MCF 10A (cell line): ENCODE data around the gene DPEP2. TPM values are rescaled to one million over a fixed set of nuclear protein-coding genes. Genes with fewer than 3 reads are reported as not detected.

Experiments used
- BruUV-seq: library from RNA; stranded (reverse); fragments of 400-500 nt; replicated peaks from 2 replicates; lab custom pipeline; 2021; lab: Mats Ljungman, UMichigan
- CTCF ChIA-PET: fragments of 300-600 bp; sonication (Branson Sonifier 250); formaldehyde crosslinking; extraction: SDS; loops from one replicate; lab custom pipeline; 2021; ENCODE audit warnings: antibody characterized with exemption, inconsistent platforms; lab: Yijun Ruan, JAX
- POLR2A ChIA-PET: fragments of 300-600, 350-650 bp; sonication (Branson Sonifier 250); formaldehyde crosslinking; extraction: SDS; loops from one replicate; lab custom pipeline; 2020; ENCODE audit warnings: antibody characterized with exemption, inconsistent platforms; lab: Yijun Ruan, JAX
- DNase-seq: peaks from one replicate; pipeline ENCODE4 v3.0.0-alpha.2; 2018; ENCODE audit not compliant: unreplicated experiment
- H3K27ac Mint-ChIP-seq: one replicate; pipeline ENCODE4 v1.8.0; 2022; ENCODE audit warnings: mild to moderate bottlenecking, low read depth, mixed read lengths; ENCODE audit not compliant: unreplicated experiment
- H3K27me3 Mint-ChIP-seq: one replicate; pipeline ENCODE4 v1.8.0; 2022; ENCODE audit warnings: mixed read lengths; ENCODE audit not compliant: insufficient read depth, unreplicated experiment
- H3K36me3 Mint-ChIP-seq: one replicate; pipeline ENCODE4 v1.8.0; 2022; ENCODE audit warnings: mild to moderate bottlenecking, moderate library complexity, mixed read lengths; ENCODE audit not compliant: insufficient read depth, unreplicated experiment
- H3K4me1 Mint-ChIP-seq: one replicate; pipeline ENCODE4 v1.8.0; 2022; ENCODE audit warnings: mixed read lengths; ENCODE audit not compliant: insufficient read depth, unreplicated experiment
- H3K4me3 Mint-ChIP-seq: one replicate; pipeline ENCODE4 v1.8.0; 2022; ENCODE audit warnings: mild to moderate bottlenecking, moderate library complexity, mixed read lengths; ENCODE audit not compliant: unreplicated experiment
- H3K9me3 Mint-ChIP-seq: one replicate; pipeline ENCODE4 v1.8.0; 2022; ENCODE audit warnings: mixed read lengths; ENCODE audit not compliant: unreplicated experiment
- intact Hi-C: fragments of 100-400 bp; cut with micrococcal nuclease; formaldehyde crosslinking; loops from 2 replicates; pipeline ENCODE4 v1.14.1; 2022
- total RNA-seq: library from RNA; stranded (reverse); gene quantifications from 2 replicates; pipeline ENCODE4 v1.2.3, GENCODE V29; 2022
- TF ChIP-seq, protein P1 (sequence below): fragments of 200-600 bp; IDR thresholded peaks from one replicate; pipeline ENCODE4 v1.8.0; 2022; ENCODE audit warnings: antibody characterized with exemption, mild to moderate bottlenecking; ENCODE audit not compliant: unreplicated experiment

Gene DPEP2
- total RNA-seq, 1 experiment from 2014 or later: not detected

DNA sequence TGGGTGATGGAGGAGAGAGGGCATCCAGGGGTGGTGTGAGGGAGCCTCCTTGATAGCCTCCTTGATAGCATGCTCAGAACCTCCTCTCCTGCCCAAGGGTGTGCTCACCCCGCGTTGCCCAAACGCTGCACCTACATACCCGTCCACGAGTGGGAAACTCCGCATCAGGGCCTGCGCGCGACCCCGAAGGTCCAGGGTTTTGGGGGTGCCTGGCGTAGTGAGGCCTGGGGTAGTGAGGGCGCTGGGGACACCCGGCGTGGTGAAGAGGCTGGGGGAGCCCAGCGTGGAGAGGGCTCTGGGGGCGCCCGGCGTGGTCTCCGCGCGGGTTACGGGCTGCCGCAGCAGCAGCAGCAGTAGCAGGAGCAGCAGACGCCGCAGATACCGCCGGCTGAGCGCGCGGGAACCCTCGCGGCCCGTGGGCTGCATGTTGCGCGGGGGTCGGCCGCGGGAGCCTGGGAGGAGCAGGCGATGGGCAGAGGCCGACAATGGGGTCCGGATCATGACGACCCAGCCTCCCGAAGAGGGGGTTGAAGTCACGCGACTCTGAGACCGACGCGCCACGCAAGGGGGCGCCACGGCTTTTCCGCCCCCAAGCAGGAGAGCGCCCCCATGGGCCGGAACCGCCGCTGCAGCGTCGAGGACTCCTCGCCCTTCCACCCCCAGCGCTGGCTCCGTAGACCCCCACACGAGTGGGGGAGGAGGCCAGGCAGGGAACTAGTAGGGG, 19.2 kb downstream of the DPEP2 start, which contains the start of gene DPEP3:
Gene DPEP3 (minus strand): TSS at position 545 of the 724 bp plus-strand sequence. CDS start 119 bp downstream, at position 426.
- H3K27me3 Mint-ChIP-seq: no peaks in the 10 kb centered on the region
- no peak within 1 kb of the TSS for H3K27ac Mint-ChIP-seq
- DNase-seq: no peak
- TF ChIP-seq, protein P1, sequence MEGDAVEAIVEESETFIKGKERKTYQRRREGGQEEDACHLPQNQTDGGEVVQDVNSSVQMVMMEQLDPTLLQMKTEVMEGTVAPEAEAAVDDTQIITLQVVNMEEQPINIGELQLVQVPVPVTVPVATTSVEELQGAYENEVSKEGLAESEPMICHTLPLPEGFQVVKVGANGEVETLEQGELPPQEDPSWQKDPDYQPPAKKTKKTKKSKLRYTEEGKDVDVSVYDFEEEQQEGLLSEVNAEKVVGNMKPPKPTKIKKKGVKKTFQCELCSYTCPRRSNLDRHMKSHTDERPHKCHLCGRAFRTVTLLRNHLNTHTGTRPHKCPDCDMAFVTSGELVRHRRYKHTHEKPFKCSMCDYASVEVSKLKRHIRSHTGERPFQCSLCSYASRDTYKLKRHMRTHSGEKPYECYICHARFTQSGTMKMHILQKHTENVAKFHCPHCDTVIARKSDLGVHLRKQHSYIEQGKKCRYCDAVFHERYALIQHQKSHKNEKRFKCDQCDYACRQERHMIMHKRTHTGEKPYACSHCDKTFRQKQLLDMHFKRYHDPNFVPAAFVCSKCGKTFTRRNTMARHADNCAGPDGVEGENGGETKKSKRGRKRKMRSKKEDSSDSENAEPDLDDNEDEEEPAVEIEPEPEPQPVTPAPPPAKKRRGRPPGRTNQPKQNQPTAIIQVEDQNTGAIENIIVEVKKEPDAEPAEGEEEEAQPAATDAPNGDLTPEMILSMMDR: no peak
- H3K4me3 Mint-ChIP-seq: no peak within 1 kb of the TSS
- H3K9me3 Mint-ChIP-seq: no peaks in the 10 kb centered on the region
- no peaks in the 10 kb centered on the region for H3K36me3 Mint-ChIP-seq
- H3K4me1 Mint-ChIP-seq: peaks cover 6% of the 10 kb centered on the region
- intact Hi-C loops: no loop called here
- BruUV-seq: no TSS peak
- ChIA-PET POLR2A (no interaction called here), CTCF (no interaction called here)

DNA sequence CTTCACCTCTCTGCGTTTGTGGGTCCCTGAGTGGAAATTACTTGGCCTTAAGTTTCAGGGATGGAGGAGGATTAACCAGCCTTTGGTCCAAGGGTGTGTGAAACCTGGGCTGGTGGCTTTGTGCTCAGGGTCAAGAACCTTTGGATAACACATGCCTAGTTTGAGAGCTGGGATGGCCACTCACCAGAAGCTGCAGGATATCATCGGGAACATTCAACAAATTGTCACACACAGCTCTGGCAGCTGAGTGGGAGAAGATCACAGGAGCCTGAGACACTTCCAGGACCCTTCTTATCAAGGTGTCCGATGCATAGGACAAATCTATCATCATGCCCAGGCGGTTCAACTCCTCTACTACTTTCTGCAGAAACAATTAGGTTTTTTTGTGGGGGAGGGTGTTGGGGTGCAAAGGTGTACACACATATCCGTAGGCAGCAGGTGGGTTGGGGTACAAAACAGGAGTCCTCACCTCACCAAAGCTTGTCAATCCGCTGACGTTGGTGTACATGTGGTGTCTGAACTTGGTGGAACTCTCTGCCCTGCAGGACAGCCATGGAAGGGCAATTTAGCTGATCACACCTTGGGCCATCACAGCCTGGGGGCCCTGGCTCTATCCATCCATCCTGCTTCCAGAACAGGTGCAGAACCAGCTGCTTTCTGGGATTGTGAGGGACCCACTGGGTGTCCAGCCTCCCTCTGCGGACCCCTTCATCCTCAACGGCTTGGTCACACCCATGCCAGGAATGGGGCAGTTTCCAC, 21.6 kb downstream of the DPEP2 start:
- no peaks in the 10 kb centered on the region for H3K36me3 Mint-ChIP-seq
- intact Hi-C loops: no loop called here
- BruUV-seq: no TSS peak
- H3K4me1 Mint-ChIP-seq: no peaks in the 10 kb centered on the region
- TF ChIP-seq, protein P1: no peak
- H3K9me3 Mint-ChIP-seq: no peaks in the 10 kb centered on the region
- H3K4me3 Mint-ChIP-seq: no peak overlapping the region
- ChIA-PET CTCF (interaction anchor here (1.1 kb wide), 2 partner anchors 16 to 18 kb away, joined by 3 read pairs; no protein-coding TSS in a partner anchor), POLR2A (interaction anchor here (0.8 kb wide), 1 partner anchor 11 kb away, joined by 3 read pairs; no protein-coding TSS in a partner anchor)
- no peak for DNase-seq
- H3K27ac Mint-ChIP-seq: no peak overlapping the region
- no peaks in the 10 kb centered on the region for H3K27me3 Mint-ChIP-seq

DNA sequence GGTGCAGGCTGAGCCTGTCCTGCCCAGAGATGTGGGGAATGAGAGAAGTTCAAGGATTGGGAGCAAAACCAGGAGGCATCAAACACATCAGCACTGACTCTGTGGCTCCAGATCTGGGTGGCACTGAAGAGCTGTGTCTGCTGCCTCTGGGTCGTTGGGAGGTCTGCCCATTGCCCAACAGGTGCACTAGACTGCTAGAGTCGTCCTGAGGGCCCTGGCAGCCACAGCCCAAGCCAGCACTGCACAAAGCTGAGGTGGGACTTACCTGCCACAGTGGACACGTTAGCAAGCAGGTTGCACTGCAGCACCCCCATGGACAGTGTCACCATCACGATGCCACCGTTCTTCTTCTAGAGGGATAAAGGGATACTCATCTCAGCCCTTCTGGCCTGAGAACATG, 22.3 kb downstream of the DPEP2 start:
- Mint-ChIP-seq H3K4me1 (no peaks in the 10 kb centered on the region), H3K4me3 (no peak overlapping the region), H3K9me3 (no peaks in the 10 kb centered on the region), H3K27me3 (no peaks in the 10 kb centered on the region), H3K27ac (no peak overlapping the region), H3K36me3 (no peaks in the 10 kb centered on the region)
- CTCF ChIA-PET: no interaction called here
- TF ChIP-seq, protein P1: no peak
- no peak for DNase-seq
- BruUV-seq: no TSS peak
- intact Hi-C loops: no loop called here
- POLR2A ChIA-PET: no interaction called here

DNA sequence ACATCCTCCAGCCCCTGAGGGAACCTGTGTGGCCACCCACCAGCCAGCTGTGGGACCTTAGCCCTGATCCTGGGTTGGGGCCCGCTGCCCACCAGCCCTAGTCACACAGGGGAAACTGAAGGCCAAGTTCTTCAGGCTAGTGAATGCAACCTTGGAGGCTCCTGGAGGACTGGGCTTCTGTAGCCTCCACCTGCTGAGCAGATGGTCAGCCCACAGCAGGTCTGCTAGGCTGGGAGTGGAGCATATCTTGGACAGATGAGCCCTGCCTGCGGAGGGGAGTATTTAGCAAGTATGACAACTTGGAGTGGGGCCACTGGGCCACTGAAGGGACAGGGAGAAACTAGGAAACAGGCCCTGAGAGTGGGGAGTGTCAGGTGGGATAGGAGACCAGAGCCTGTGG, 23.1 kb downstream of the DPEP2 start:
- H3K4me1 Mint-ChIP-seq: no peaks in the 10 kb centered on the region
- CTCF ChIA-PET: no interaction called here

More for the DNA sequence above, 23.1 kb downstream of the DPEP2 start:
- TF ChIP-seq, protein P1: no peak
- DNase-seq: no peak
- Mint-ChIP-seq H3K9me3 (no peaks in the 10 kb centered on the region), H3K36me3 (no peaks in the 10 kb centered on the region), H3K27me3 (no peaks in the 10 kb centered on the region), H3K4me3 (no peak overlapping the region), H3K27ac (no peak overlapping the region)
- POLR2A ChIA-PET: interaction anchor here (0.6 kb wide), 1 partner anchor 70 kb away, joined by 3 read pairs; no protein-coding TSS in a partner anchor
- no TSS peak for BruUV-seq
- intact Hi-C loops: no loop called here
